Keratinocyte (primary cell): ENCODE data around the gene CHSY1.

Experiments used
- CTCF ChIP-seq, 3 experiments: IDR thresholded peaks in 1 of 3; conservative IDR thresholded peaks in 1 of 3; optimal IDR thresholded peaks in 1 of 3; 2 replicates in 2 of 3; 3 replicates in 1 of 3; pipeline versions ENCODE3 to v1.5.1; 2011; ENCODE audit warnings: low read length in 3 of 3, mild to moderate bottlenecking in 3 of 3, moderate library complexity in 2 of 3, control low read depth in 1 of 3, inconsistent platforms in 1 of 3; ENCODE audit not compliant: insufficient read depth in 2 of 3; ENCODE audit errors: extremely low read depth in 1 of 3
- EZH2 ChIP-seq: IDR thresholded peaks from one replicate; pipeline ENCODE4 v1.6.1; 2012; ENCODE audit warnings: inconsistent platforms, mild to moderate bottlenecking, low read length, moderate library complexity

- TF ChIP-seq EZH2 (no peak), CTCF (optimal IDR thresholded peaks at IDR 0.05 in 1 of 3, IDR thresholded peaks at IDR 0.05 in 1 of 3, conservative IDR thresholded peaks at IDR 0.05 in 1 of 3; ENCODE audit: extremely low read depth in 1 of 3, insufficient read depth in 2 of 3, low read length in 3 of 3) (no peak)
Observed at GRCh38 chr15:101142711-101143110, 109.1 kb downstream of the CHSY1 start.
